Limb (tissue), 2 donors: Measurements from ENCODE around the gene LYRM4.

Experiments
- DNase-seq, 2 donors: peaks; one replicate each; pipeline ENCODE4 v3.0.0-alpha.2; 2016; ENCODE audit errors: extremely low spot score in 2 of 2

LYRM4 gene

GRCh38 chr6:5146398-5146797, 114.4 kb downstream of the LYRM4 start:
- DNase-seq = no peak

- peak; percentile 92 to 93 for DNase-seq
These were observed 117.0 kb downstream of the LYRM4 start for GRCh38 chr6:5143634-5144311.

- DNase-seq = no peak
These were observed 117.8 kb downstream of the LYRM4 start for GRCh38 chr6:5142915-5143314.

GRCh38 chr6:5142131-5142530, 118.6 kb downstream of the LYRM4 start:
- no peak for DNase-seq

- no peak for DNase-seq
These were observed 119.7 kb downstream of the LYRM4 start for GRCh38 chr6:5141046-5141445.

GRCh38 chr6:5139828-5140771, 120.7 kb downstream of the LYRM4 start:
- no peak for DNase-seq

GRCh38 chr6:5138995-5139827, 121.5 kb downstream of the LYRM4 start:
- DNase-seq = peak in 1 of 2 donors; percentile 9

- DNase-seq = no peak
These were observed 123.9 kb downstream of the LYRM4 start for GRCh38 chr6:5136851-5137250.

- DNase-seq = peak in 1 of 2 donors; percentile 9
These were observed 124.9 kb downstream of the LYRM4 start for GRCh38 chr6:5135788-5136376.

GRCh38 chr6:5133943-5134342, 126.8 kb downstream of the LYRM4 start:
- no peak for DNase-seq

- DNase-seq = peak; percentile 48 to 65
These were observed 128.0 kb downstream of the LYRM4 start for GRCh38 chr6:5132731-5133130.

- no peak for DNase-seq
These were observed 130.4 kb downstream of the LYRM4 start for GRCh38 chr6:5130135-5130866.

- no peak for DNase-seq
These were observed 132.4 kb downstream of the LYRM4 start for GRCh38 chr6:5128351-5128750.

- no peak for DNase-seq
These were observed 133.6 kb downstream of the LYRM4 start for GRCh38 chr6:5127106-5127687.

- DNase-seq = peak in 1 of 2 donors; percentile 3
These were observed 134.5 kb downstream of the LYRM4 start for GRCh38 chr6:5126214-5126613.

- no peak for DNase-seq
These were observed 135.4 kb downstream of the LYRM4 start for GRCh38 chr6:5125152-5126006.

- no peak for DNase-seq
These were observed 136.2 kb downstream of the LYRM4 start for GRCh38 chr6:5124526-5124925.

- peak in 1 of 2 donors; percentile 29 for DNase-seq
These were observed 137.2 kb downstream of the LYRM4 start for GRCh38 chr6:5123296-5124143.
